GM21576 (cell line): ENCODE data around the gene SNX24.
"Not testable (repeated sequence)": the region's sequence is repeated elsewhere in the genome, so short reads cannot be mapped to it uniquely, and the experiment has no call there.

Experiments
- ATAC-seq: cut with Tn5 transposase; IDR thresholded peaks from one replicate; pipeline ENCODE4 v1.9.1; 2021; ENCODE audit warnings: mild to moderate bottlenecking, moderate library complexity; ENCODE audit not compliant: unreplicated experiment

Gene SNX24

DNA sequence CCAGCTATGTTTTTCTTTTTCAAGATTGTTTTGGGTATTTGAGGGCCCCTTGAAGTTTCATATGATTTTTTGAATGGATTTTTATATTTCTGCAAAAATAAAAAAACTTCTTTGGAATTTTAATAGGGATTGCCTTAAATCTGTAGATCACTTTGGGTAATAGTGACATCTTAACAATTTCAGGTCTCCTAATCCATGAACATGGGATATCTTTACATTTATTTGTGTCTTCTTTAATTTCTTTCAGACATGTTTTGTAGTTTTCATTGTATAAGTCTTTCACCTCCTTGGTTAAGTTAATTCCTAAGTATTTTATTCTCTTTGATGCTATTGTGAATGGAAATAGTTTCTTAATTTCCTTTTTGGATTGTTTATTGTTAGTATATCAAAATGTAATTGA is 112.0 kb downstream of the SNX24 start:
- no peak for ATAC-seq

DNA sequence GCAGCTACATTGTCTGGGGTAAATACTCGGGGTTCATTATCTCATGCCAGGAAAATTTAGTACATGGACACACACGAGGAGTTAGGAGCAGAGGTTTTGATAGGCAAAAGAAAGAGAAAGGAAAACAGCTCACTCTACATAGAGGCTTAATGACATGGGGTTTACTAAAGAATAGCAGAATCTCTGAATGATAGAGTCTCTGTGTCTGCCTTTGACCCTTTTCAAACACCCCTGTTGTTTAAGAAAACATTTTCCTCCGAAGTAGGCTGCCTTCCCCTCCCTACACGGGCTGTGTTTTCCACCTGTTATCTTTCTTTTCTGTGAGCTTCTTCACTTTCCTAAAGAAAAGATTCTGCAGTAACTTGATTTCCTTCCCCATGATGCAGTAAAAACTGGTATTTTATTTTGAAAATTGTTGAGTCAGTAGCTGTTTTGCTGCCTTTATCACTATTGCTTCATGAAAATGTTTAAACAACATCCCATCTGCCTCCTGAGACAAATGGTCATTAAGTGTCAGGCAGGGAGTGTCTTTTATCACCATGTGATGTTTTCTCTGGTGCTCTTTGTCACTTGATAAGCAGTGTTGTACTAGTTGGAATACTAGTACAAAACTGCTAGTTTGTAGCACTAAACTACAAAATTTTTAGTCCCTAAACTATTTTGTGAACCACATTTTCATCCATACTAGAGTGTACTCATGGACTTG is 114.5 kb downstream of the SNX24 start:
- ATAC-seq: no peak

DNA sequence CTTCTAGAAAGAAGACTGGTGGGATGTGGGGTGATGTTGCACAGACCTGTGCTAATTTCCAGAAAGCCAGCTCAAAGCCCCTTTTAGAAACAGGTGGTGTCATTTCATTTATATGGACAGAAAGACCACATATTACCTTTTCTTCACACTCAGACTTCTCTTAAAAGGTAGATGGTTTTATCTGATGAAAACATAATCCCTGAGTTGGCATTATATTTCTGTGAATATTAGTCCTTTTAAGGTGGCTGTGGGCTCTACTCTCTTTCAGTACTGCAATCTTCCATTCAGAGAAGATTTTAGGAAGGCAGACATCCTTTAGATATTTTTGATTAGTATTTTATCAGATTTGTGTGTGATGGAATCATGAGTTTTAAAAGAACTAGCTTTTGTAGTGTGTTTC is 117.9 kb downstream of the SNX24 start:
- no peak for ATAC-seq

DNA sequence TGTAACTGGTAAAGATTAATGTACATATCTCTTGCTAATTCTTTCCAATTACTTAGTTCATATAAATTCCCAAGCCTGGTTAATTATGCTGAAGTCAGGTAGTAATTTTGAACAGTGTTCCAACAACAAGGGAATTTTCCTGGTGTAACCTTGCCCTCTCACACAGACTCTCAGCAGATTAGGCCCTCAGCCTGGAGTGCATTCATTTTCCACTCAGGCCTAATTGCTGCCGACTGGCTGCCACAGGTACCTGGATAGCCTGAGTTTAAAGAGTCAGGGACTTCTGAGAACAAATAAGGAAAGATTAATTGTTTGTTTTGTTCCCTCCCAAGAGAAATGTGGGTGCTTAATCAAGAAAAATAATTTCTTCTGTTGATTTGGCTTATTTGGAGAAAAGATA is 119.7 kb downstream of the SNX24 start:
- ATAC-seq: no peak

DNA sequence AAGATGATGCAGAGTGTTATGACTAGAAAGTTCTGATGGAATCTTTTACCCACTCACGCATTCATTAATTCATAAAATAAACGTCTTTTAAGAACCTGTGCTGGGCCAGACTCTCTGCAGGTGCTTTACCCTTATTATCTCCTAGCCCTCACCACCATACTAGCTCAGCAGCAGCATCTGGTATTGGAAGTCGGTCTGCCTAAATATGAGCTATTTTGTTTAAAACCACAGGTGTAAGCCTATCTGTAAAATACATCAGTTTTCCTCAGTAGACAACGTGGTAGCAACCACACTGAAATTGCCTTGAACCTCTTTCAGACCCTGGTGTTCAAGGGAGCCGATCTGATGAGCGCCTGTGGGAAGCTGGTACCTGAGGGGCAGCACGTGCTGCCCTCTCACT is 121.7 kb downstream of the SNX24 start:
- peak; percentile 27 for ATAC-seq

DNA sequence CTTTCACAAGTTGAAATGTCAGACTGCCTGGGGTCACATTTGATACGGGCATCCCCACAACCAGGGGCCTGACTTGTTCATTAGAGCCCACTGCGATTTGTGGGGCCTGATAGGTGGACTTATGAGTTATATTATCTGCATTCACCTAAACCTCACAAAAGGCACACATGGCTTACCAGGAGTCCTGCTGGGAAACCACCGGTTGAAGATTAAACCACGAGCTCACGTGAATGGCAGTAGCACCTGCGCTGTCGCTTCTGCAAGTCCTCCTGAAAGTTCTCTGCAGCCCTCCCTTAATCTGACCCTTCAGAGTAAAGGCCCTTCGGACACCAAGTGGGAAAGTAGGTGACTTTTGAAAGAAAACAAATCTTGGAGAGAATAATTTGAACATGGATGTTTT is 122.2 kb downstream of the SNX24 start:
- peak; percentile 88 for ATAC-seq

DNA sequence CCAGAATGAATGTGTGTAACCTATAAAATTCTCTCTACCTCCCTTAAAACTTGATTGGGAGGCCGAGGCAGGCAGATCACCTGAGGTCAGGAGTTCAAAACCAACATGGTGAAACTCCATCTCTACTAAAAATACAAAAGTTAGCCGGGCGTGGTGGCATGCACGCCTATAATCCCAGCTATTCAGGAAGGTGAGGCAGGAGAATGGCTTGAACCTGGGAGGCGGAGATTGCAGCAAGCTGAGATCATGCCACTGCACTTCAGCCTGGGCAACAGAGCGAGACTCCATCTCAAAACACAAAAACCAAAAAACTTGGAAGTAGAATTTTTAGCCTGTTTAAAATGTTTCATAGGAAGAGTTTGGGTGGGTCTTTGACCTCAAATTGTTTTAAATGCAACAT is 122.6 kb downstream of the SNX24 start:
- not testable (repeated sequence) for ATAC-seq

DNA sequence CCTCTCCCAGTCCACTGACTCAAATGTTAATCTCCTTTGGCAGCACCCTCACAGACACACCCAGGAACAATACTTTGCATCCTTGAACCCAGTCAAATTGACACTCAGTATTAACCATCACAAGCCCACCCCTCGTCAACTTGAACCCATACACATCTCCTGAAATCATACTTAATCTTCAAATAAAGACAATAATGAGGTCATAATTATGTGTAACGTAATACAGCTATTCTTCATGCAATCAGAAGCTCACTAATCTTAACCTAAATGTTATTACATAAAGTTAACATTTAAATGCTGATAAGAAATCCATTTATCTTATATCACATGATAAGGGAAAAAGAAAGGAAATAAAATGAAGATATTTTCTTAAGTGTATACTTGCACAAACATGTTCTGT is 125.9 kb downstream of the SNX24 start:
- no peak for ATAC-seq

DNA sequence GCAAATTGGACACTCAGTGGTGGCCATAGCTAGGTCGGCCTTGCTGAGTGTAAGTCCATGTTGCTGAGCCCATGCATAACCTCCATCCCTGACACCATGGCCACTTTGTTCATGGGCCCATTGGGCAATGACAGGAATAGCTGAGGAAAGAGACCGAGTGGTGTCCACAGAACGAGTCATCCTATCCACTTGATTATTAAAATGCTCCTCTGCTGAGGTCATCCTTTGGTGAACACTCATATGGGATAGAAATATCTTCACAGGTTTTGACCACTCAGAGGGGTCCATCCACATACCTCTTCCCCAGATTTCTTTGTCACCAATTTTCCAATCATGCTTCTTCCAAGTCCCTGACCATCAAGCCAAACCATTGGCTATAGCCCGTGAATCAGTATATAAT is 127.5 kb downstream of the SNX24 start:
- no peak for ATAC-seq

DNA sequence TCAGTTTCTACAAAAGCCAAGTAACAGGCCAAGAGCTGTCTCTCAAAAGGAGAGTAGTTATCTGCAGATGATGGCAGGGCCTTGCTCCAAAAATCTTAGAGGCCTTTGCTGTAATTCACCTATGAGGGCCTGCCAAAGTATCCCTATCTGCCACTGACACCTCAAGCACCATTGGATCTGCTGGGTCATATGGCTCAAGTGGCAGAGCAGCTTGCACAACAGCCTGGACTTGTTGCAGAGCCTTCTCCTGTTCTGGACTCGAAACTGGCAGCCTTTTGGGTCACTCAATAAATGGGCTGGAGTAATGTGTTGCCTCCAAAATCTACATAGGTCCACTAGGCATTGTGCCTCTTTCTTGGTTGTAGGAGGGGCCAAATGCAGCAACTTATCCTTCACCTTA is 128.3 kb downstream of the SNX24 start:
- ATAC-seq: not testable (repeated sequence)

DNA sequence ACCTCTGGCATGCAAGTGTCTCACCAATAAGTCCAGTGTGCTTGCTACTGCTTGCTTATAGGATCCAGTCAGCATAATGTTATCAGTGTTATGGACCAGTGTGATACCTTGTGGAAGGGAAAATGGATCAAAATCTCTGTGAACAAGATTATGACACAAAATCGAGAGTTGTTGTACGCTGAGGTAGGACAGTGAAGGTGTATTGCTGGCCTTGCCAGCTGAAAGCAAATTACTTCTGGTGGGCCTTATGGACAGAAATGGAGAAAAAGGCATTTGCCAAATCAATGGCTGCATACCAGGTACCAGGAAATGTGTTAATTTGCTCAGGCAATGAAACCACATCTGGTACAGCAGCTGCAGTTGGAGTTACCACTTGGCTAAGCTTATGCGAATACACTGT is 128.8 kb downstream of the SNX24 start:
- not testable (repeated sequence) for ATAC-seq

DNA sequence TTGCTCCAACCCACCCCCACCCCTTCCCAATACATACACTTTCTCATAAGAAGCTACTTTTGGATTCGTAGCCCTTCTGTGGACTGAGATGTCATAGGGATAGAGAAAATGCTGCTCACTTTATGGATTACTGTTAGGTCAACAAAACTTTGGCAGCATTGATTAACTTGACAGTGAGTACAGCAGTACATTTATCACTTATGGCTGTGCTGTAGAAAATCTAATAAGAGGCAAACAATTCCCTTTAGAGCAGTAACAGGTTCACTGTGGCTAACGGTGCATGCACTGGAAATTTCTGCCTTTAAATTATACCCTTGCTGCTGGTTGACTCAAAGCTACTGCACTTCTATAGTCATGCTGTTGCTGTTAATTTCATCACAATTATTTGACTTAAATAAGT is 131.9 kb downstream of the SNX24 start:
- ATAC-seq: no peak

DNA sequence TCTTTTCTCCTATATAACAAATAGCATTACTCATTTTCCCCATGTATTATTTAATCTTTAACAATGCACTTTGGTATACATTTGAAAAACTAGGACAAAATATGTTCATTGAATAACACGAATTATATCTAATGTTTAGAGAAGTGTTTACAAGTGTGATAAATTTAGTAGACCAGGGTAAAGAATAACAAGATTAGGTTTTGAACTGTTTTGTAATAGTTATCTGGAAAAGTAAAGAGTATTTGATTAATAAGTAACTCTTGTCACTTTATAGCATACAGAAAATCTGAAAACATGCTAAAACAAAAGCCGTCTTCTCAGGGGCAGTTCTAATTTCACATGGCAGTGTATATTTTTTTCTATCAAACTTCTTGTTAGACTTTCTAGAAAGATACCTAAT is 132.7 kb downstream of the SNX24 start:
- ATAC-seq: no peak

DNA sequence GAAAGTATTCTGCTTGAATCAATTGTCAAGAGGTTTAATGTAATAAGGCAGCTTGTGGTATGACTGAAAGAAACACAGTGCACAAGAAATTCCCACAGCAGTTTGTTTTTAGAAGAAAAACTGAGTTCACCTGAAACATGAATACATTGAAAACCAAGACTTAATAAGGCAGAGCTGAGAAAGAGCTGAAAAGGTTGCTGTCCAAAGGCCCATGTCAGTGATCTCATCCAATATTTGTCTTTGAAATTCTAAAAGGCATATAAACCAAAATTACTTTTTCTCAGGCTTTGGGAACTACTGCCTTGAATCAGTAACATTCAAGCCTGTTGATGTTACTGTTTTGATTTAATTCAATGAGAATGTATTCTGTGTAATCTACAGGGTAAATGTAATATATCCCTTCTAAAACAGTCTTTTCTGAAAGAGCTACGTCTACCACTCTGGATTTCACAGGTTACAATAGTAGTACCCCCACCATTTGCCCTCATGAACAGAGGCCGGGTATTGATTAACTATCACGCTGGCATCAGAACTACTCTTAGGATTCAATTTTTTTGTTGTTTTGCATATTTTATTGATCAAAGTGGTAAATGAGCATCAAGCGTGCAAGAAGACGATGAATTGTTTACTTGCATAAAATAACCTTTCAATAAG is 133.4 kb downstream of the SNX24 start:
- no peak for ATAC-seq

DNA sequence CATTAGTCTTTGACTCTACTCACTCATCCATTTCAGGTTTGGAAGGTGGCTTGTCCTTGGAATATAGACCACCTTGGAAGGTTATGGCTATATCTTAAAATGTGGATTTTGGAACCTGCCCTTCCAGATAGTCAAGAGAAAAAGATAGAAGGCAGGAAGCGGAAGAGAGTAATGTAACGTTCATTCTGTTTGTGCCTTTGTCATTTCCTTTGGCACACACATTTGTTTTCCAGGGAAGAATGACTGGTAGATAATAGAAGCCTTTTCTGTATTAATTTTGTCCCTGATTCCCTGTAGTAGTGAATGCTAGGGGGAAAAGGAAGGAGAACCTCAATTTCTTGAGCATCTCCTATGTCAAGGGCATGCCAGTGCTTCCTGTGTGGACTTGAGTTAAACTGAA is 136.4 kb downstream of the SNX24 start:
- no peak for ATAC-seq

DNA sequence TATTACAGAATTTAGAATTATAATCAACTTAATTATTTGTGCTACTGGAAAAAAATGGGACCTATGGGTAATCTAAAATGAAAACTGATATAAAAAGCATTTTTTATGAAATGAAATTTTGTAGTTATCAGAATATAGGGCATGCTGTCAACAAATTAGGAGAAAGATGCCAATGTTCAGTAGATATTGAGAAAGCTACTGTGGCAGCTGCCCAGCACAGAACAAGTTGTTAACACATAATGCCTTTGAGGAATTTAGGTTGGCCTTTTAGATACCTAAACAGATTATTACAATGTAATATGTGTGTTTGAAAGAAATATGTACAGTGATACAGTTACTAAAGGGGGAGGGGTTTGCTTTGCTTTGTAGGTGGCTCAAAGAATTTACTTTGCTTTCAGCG is 137.0 kb downstream of the SNX24 start:
- no peak for ATAC-seq

DNA sequence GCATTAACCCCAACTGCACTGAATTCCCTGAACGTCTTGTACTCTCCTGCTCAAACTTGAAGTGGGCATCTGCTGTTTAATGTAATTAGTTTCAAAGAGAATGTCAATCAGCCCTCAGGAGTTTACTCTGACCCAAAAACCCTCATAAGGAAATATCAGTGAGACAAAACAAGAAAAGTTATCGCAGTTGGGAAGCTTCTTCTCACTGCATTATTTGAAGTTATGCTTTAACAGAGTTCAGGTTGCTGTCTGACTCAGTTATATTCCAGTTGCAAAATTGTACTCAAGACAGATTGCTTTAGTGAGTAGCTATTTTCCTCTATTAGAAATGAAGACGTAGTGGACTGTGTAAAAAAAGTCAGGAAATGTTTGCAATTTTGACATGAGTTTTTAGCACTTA is 139.0 kb downstream of the SNX24 start:
- ATAC-seq: no peak

DNA sequence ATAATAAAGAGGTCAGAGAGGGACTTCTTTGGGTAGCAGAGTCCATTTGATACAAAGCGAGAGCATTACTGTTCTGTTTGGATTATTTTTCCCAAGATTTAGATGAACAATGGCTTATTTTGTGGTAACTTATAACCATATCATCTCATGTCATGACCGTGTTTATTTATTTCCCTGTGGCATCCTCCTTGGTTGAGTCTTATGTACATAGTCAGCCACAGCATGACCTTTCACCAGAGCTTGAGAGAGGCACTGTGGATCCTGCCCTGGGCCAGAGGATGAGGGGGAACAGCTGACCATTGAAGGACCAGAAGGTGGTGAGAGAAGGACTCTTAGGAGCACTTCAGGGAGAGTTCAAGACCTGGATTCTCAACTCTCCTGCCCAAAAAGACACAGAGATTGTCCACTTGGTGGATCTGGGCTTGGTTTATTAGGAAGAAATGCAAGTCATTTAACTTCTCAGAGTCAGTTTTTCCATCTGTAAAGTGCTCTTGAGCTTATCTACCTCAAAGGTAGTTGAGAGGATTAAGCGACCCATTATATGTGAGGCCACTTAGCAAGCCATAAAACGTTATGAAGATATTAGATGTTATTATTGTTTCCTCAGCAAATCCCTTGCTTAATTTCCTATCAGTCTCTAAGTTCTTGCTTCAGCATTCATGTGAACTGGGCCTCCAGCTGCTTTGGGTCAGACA is 139.7 kb downstream of the SNX24 start:
- ATAC-seq: no peak

DNA sequence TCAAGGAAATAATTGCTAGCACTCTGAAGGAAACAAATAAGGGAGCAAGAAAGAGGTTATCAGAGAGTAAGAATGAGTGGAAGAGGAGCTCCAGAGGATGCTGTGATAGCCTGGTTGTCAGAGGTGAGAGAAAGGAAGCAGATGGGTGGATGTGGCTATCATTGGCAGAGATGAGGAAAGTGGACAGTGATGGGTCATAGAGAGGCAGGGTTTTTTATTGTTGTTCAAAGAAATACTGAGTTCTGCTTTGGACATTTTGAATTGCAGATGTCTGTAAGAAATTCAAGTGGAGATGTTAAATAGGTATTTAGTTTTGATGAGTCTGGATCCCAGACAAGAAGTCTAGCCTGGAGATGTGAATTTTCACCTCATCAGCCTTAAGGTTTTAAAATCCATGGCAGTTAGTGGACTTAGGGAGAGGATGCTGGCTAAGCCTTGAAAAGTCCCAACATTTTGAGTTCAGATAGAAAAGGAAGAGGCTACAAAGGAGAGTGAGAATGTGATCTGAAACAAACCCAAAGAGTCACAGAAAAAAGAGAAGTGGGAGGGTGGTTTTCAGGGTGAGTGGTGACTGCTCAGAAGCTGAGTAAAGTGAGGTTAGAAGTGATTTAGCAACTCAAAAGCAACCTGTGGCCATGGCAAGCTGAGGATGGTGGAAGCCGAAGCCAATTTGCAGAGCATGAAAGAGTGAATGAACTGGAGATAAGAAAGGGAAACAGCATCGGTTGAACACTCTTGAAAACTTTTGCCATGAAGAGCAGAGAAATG is 140.7 kb downstream of the SNX24 start:
- peak; percentile 97 for ATAC-seq

DNA sequence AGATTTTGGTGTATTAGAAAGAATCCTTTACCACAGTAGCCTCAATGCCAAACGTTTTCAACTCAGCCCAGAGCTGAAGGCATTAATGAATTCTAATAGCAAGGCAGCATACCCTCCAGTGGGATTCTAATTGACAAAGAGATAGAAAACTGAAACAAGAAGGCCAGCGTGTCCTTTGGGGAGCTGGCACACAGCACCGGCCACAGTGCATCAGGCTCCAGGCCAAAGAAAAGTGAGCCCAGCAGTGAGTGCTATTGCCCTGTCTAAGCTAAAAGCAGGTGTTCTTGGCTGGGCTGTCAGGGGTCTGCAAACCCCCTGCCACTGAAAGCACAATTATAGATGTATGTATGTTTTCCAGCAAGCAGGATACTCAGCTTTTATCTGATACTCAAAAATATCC is 150.7 kb downstream of the SNX24 start:
- ATAC-seq: no peak

DNA sequence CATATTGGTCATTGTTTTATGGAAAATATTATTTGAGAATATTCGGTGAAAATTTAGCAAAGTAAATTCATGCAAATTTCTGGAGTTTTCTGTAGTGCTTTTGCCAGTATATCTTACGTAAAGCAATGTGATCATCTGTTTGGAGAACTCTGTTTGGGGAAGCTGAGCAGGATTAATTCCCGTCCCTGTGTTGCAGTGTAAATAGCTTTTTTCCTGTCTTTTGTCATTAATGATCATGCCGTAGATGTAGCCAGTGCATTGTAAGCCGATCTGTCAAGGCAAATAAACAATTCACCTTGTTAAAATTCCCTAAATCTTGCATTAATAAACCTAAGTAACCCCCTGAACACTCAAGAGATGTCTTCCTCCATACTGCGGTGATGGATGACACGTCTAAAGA is 151.9 kb downstream of the SNX24 start:
- no peak for ATAC-seq
